Esophagus squamous epithelium (tissue), 4 donors: Measurements from ENCODE around the gene HNMT.

Experiments used
- CTCF ChIP-seq, 6 experiments: fragments of 450-650 bp in 4 of 6; fragments of 200-600 bp in 2 of 6; sonication (generic) in 2 of 6; IDR thresholded peaks; one replicate each; pipeline ENCODE4 v1.5.1; 2016 to 2019; ENCODE audit warnings: antibody characterized with exemption in 6 of 6, mild to moderate bottlenecking in 4 of 6, moderate library complexity in 4 of 6
- POLR2A ChIP-seq, 4 donors: fragments of 450-650 bp; IDR thresholded peaks; one replicate each; pipeline ENCODE4 v1.6.1; 2017; ENCODE audit warnings: antibody characterized with exemption in 4 of 4, mild to moderate bottlenecking in 4 of 4, moderate library complexity in 3 of 4

- TF ChIP-seq CTCF (IDR thresholded peaks at IDR 0.05) = no peak
- TF ChIP-seq POLR2A (IDR thresholded peaks at IDR 0.05) = no peak
Observed at GRCh38 chr2:137924019-137924418, 40.3 kb upstream of the HNMT start.
